ENCODE data around the gene TOX2.

Gene TOX2

GRCh38 chr20:43959079-43959919, 44.6 kb downstream of the TOX2 start:
- FAIRE-seq = no peak

GRCh38 chr20:43959920-43960227, 45.2 kb downstream of the TOX2 start:
- FAIRE-seq = no peak

- no peak for FAIRE-seq
Measured at GRCh38 chr20:43960231-43960630, 45.6 kb downstream of the TOX2 start.

GRCh38 chr20:43961116-43961515, 46.5 kb downstream of the TOX2 start:
- no peak for FAIRE-seq

- FAIRE-seq = no peak
Measured at GRCh38 chr20:43961541-43962471, 47.2 kb downstream of the TOX2 start.

- no peak for FAIRE-seq
Measured at GRCh38 chr20:43962530-43962929, 47.9 kb downstream of the TOX2 start.

- no peak for FAIRE-seq
Measured at GRCh38 chr20:43963233-43963632, 48.6 kb downstream of the TOX2 start.

- FAIRE-seq = no peak
Measured at GRCh38 chr20:43963872-43964791, 49.5 kb downstream of the TOX2 start.

GRCh38 chr20:43968341-43969000, 53.8 kb downstream of the TOX2 start:
- no peak for FAIRE-seq

GRCh38 chr20:43969028-43969447, 54.4 kb downstream of the TOX2 start:
- FAIRE-seq = no peak

GRCh38 chr20:43969501-43970182, 55.0 kb downstream of the TOX2 start:
- no peak for FAIRE-seq

- no peak for FAIRE-seq
Measured at GRCh38 chr20:43971267-43971666, 56.6 kb downstream of the TOX2 start.

- no peak for FAIRE-seq
Measured at GRCh38 chr20:43972051-43972450, 57.4 kb downstream of the TOX2 start.

- FAIRE-seq = no peak
Measured at GRCh38 chr20:43972692-43973091, 58.0 kb downstream of the TOX2 start.

GRCh38 chr20:43973231-43973630, 58.6 kb downstream of the TOX2 start:
- FAIRE-seq = no peak

- no peak for FAIRE-seq
Measured at GRCh38 chr20:43973671-43974450, 59.2 kb downstream of the TOX2 start.

GRCh38 chr20:43974695-43975094, 60.0 kb downstream of the TOX2 start:
- no peak for FAIRE-seq

GRCh38 chr20:43975096-43975768, 60.6 kb downstream of the TOX2 start:
- FAIRE-seq = no peak

- FAIRE-seq = no peak
Measured at GRCh38 chr20:43976547-43976946, 61.9 kb downstream of the TOX2 start.

- no peak for FAIRE-seq
Measured at GRCh38 chr20:43977252-43977651, 62.6 kb downstream of the TOX2 start.

Data from A204.1 (cell line).